OCI-LY3 (cell line): ENCODE measurements around the gene NGB.

Experiments used
- CTCF ChIP-seq: fragments of 200-600, 300-600 bp; sonication (generic); IDR thresholded peaks from 2 replicates; pipeline ENCODE4 v1.5.1; 2014; ENCODE audit warnings: antibody characterized with exemption, low read length, low read depth
- EZH2phosphoT487 ChIP-seq: fragments of 200-600 bp; shearing (Covaris generic); IDR thresholded peaks from 2 replicates; pipeline ENCODE4 v1.6.1; 2018; ENCODE audit warnings: antibody characterized with exemption, mixed run types, low read depth

GRCh38 chr14:77276959-77277358 lies 6.0 kb upstream of the NGB start:
- no peak for TF ChIP-seq CTCF
- no peak for TF ChIP-seq EZH2phosphoT487
